ENCODE measurements around the gene TAS2R39.
"Not testable (repeated sequence)": the region's sequence is repeated elsewhere in the genome, so short reads cannot be mapped to it uniquely, and the experiment has no call there.

Gene TAS2R39

DNA sequence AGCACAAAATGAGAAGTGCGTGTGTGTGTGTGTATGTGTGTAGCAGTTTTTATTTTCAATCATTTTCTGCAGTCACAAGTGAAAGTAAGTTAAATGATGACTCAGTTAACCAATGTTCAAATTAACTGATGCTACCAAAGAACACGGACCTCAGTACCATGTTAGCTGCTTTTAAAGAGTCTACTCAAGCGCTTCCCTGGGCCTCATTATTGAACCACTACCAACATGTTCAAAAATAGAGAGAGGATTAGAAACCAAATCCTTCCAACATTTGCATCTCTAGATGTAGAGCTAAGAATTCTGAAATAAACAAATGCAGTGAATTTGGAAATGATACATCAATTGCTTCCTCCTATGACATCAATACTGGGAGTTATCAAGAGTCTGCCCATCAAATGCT, at the start of gene TAS2R39:
TSS of gene TAS2R39 (plus strand) at position 396 of the 400 bp plus-strand sequence. CDS start at position 396, 0 bp downstream.
- in situ Hi-C loops (cut with MboI; ENCODE audit: low pct_unique_long_range_greater_than_20kb, low sequenced_read_pairs, unreplicated experiment): no loop called here
- TF ChIP-seq CTCF (IDR thresholded peaks at IDR 0.05; ENCODE audit: extremely low read depth, insufficient read depth, missing control alignments): no peak
- DNase-seq (ENCODE audit: low spot score): no peak

- in situ Hi-C loops (cut with MboI; ENCODE audit: low pct_unique_long_range_greater_than_20kb, low sequenced_read_pairs, unreplicated experiment): no loop called here
- no peak for DNase-seq (ENCODE audit: low spot score)
- TF ChIP-seq CTCF (IDR thresholded peaks at IDR 0.05; ENCODE audit: extremely low read depth, insufficient read depth, missing control alignments): no peak
Observed at GRCh38 chr7:143147070-143147469, 36.1 kb upstream of the TAS2R39 start.

GRCh38 chr7:143148050-143148449, 35.2 kb upstream of the TAS2R39 start:
- DNase-seq (ENCODE audit: low spot score): no peak
- no peak for TF ChIP-seq CTCF (IDR thresholded peaks at IDR 0.05; ENCODE audit: extremely low read depth, insufficient read depth, missing control alignments)
- in situ Hi-C loops (cut with MboI; ENCODE audit: low pct_unique_long_range_greater_than_20kb, low sequenced_read_pairs, unreplicated experiment): no loop called here

DNA sequence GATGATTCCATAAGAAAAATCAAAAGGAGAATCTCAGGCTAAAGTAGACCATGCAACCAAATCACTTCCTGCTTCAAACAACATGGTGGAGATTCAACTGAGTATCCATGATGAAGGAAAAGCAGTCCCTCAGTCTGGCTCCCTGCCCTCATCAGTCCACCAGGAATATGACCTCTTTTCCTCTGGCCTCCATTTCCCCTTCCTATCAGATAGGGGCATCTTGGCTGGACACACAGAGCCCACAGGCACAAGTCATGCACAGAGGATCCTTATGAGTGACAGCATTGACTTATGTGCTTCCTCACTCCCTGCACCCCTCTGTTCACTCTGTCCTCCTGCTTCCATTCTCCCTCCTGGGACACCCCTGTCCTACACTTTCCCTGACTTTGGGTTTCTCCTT, 34.6 kb upstream of the TAS2R39 start:
- no peak for DNase-seq (ENCODE audit: low spot score)
- TF ChIP-seq CTCF (IDR thresholded peaks at IDR 0.05; ENCODE audit: extremely low read depth, insufficient read depth, missing control alignments): no peak
- in situ Hi-C loops (cut with MboI; ENCODE audit: low pct_unique_long_range_greater_than_20kb, low sequenced_read_pairs, unreplicated experiment): no loop called here

DNA sequence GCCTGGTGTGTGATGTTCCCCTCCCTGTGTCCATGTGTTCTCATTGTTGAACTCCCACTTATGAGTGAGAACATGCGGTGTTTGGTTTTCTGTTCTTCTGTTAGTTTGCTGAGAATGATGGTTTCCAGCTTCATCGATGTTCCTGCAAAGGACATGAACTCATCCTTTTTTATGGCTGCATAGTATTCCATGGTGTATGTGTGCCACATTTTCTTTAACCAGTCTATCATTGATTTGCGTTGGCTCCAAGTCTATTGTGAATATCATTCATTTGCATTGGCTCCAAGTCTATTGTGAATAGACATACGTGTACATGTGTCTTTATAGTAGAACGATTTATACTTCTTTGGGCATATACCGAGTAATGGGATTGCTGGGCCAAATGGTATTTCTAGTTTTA, 32.5 kb upstream of the TAS2R39 start:
- in situ Hi-C loops (cut with MboI; ENCODE audit: low pct_unique_long_range_greater_than_20kb, low sequenced_read_pairs, unreplicated experiment); DNase-seq (ENCODE audit: low spot score): not testable (repeated sequence)

DNA sequence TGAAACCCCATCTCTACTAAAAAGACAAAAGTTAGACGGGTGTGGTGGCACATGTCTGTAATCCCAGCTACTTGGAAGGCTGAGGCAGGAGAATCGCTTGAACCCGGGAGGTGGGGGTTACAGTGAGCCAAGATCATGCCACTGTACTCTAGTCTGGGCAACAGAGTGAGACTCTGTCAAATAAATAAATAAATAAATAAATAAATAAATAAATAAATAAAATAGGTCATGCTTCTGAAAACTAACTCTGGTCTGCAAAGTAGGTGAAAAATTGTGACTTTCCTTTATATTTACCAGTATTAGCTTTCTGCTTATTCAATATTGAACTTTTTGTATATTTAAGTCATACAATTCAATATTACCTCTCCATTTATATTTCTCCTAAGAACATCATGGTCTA, 24.6 kb upstream of the TAS2R39 start:
- in situ Hi-C loops (cut with MboI; ENCODE audit: low pct_unique_long_range_greater_than_20kb, low sequenced_read_pairs, unreplicated experiment); DNase-seq (ENCODE audit: low spot score): not testable (repeated sequence)

- DNase-seq (ENCODE audit: low spot score): no peak
- in situ Hi-C loops (cut with MboI; ENCODE audit: low pct_unique_long_range_greater_than_20kb, low sequenced_read_pairs, unreplicated experiment): no loop called here
- no peak for TF ChIP-seq CTCF (IDR thresholded peaks at IDR 0.05; ENCODE audit: extremely low read depth, insufficient read depth, missing control alignments)
Observed at GRCh38 chr7:143171697-143172096, 11.5 kb upstream of the TAS2R39 start.

- TF ChIP-seq CTCF (IDR thresholded peaks at IDR 0.05; ENCODE audit: extremely low read depth, insufficient read depth, missing control alignments): no peak
- no peak for DNase-seq (ENCODE audit: low spot score)
- in situ Hi-C loops (cut with MboI; ENCODE audit: low pct_unique_long_range_greater_than_20kb, low sequenced_read_pairs, unreplicated experiment): no loop called here
Observed at GRCh38 chr7:143172354-143172753, 10.9 kb upstream of the TAS2R39 start.
